HG02623 (cell line): ENCODE data around the gene GNAZ.

Experiments
- ATAC-seq: cut with Tn5 transposase; IDR thresholded peaks from one replicate; pipeline ENCODE4 v1.9.1; 2021; ENCODE audit warnings: moderate library complexity; ENCODE audit not compliant: unreplicated experiment

Gene GNAZ

GRCh38 chr22:23090457-23090835 is 20.1 kb downstream of the GNAZ start:
- ATAC-seq, result no peak

GRCh38 chr22:23091760-23092159 is 21.4 kb downstream of the GNAZ start:
- no peak for ATAC-seq

GRCh38 chr22:23092217-23092955 is 22.1 kb downstream of the GNAZ start:
- no peak for ATAC-seq

- ATAC-seq, result no peak
Observed at GRCh38 chr22:23093051-23093788, 22.9 kb downstream of the GNAZ start.

GRCh38 chr22:23094260-23094659 is 23.9 kb downstream of the GNAZ start:
- no peak for ATAC-seq

GRCh38 chr22:23094695-23095681 is 24.7 kb downstream of the GNAZ start:
- ATAC-seq, result no peak

GRCh38 chr22:23095733-23096342 is 25.5 kb downstream of the GNAZ start:
- no peak for ATAC-seq

GRCh38 chr22:23097412-23098229 is 27.3 kb downstream of the GNAZ start:
- ATAC-seq, result no peak

- no peak for ATAC-seq
Observed at GRCh38 chr22:23098230-23098705, 27.9 kb downstream of the GNAZ start.

- no peak for ATAC-seq
Observed at GRCh38 chr22:23098718-23099530, 28.6 kb downstream of the GNAZ start.

GRCh38 chr22:23099531-23099804 is 29.1 kb downstream of the GNAZ start:
- no peak for ATAC-seq

- ATAC-seq, result no peak
Observed at GRCh38 chr22:23100124-23100801, 29.9 kb downstream of the GNAZ start.

GRCh38 chr22:23101524-23101923 is 31.2 kb downstream of the GNAZ start:
- ATAC-seq, result no peak

GRCh38 chr22:23102002-23102655 is 31.8 kb downstream of the GNAZ start:
- ATAC-seq, result no peak

- ATAC-seq, result no peak
Observed at GRCh38 chr22:23102776-23103175, 32.5 kb downstream of the GNAZ start.

GRCh38 chr22:23103199-23103954 is 33.1 kb downstream of the GNAZ start:
- ATAC-seq, result no peak

GRCh38 chr22:23104187-23104971 is 34.1 kb downstream of the GNAZ start:
- ATAC-seq, result no peak
